HG03159 (cell line): ENCODE data around the gene HSD17B11.
"Not testable (repeated sequence)": the region's sequence is repeated elsewhere in the genome, so short reads cannot be mapped to it uniquely, and the experiment has no call there.

Experiments used
- ATAC-seq: cut with Tn5 transposase; IDR thresholded peaks from one replicate; pipeline ENCODE4 v1.9.1; 2021; ENCODE audit warnings: mild to moderate bottlenecking, moderate library complexity; ENCODE audit not compliant: unreplicated experiment

The HSD17B11 gene, protein sequence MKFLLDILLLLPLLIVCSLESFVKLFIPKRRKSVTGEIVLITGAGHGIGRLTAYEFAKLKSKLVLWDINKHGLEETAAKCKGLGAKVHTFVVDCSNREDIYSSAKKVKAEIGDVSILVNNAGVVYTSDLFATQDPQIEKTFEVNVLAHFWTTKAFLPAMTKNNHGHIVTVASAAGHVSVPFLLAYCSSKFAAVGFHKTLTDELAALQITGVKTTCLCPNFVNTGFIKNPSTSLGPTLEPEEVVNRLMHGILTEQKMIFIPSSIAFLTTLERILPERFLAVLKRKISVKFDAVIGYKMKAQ

DNA sequence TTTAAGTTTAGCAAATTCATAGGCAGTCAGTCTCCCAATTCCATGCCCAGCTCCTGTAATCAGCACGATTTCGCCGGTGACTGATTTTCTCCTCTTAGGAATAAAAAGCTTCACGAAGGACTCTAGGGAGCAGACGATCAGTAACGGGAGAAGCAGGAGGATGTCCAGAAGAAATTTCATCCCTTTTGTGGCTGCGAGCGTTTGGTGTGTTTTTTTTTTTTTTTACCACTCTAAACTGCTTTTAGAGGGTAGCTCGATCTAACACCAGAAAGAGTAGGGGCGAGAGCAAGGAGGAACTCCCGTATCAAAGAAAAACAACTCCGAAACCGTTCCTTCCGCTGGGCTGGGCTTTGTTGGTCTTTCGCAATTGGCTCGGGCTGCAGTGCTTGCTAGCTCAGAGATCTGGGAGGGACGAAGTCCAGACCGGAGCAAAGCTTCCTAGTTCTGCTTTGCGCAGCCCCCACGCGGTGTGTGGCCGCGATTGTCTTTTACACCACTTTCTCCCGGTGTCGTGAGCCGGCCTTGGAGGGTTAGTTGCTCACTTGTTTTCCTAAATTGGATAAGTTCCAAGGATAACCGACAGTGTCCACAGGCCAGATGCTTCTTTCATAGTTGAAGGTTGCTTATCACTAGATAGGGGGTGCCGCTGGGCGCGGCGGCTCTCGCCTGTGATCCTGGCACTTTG lies at the start of gene HSD17B11:
HSD17B11 (minus strand) TSS at position 298 of the 685 bp plus-strand sequence; CDS start at position 180, 118 bp downstream.
- ATAC-seq, result peak; percentile 99

DNA sequence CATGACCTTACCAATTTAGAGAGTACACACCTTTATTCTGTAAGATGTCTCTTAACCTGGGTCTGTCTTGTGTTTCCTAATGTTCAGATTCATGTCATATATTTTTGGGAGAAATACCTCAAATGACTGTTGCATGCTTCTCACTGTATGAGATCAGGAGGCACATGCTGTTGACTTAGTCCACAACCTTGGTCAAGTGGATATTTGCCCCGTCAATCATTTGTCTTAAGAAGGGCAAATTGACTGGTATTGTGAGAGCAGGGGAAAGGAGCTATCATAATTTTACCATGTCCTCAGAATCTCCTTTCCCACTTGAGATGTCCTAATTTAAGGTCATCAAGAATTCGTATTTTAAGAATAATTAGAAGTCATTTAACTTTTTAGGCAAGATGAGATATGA lies 42.4 kb upstream of the HSD17B11 start:
- ATAC-seq, result no peak

DNA sequence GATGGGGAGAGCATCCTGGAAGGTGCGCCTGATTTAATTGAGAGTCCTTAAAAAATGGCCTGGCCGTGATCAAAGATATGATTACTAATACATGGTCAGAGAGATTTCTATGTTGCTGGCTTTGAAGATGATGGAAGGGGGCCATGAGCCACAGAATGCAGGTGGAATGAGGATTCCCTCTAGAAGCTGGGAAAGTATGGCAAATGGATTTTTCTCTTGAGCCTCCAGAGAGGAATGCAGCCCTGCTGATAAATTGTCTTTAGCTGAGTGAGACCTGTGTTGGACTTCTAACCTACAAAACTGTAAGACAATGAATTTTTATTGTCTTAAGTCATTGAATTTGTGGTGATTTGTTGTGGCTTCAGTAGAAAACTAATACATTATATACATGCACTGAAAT lies 39.0 kb upstream of the HSD17B11 start:
- no peak for ATAC-seq

DNA sequence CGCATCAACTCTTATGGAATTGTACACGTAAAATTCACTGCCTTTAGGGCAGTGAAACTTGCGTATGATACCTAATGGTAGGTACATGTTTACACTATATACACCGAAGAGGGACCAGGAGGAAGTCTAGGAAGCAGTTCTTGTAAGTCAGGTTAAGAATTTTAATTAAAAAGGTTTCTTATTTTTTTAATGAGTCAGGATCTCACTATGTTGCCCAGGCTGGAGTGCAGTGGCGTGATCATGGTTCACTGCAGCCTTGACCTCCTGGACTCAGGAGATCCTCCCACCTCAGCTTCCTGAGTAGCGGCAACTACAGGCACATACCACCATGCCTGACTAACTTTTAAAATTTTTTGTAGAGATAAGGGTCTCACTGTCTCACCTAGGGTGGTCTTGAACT lies 38.0 kb upstream of the HSD17B11 start:
- no peak for ATAC-seq

DNA sequence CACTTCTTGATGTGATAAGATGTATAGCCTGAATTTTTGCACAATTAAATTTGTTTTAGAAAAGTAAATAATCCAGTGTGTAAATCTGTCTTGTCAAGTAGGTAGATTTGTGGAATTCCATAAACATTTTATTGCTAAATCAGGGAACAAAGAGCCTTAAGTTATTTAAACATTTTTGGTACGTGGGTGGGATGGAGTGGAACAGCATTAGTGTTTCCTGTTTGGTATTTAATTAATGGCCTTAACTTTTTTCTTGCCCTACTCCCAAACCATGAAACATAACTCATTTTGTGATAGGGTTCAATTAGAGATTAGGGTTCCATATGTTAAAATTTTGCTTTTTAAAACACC lies 36.5 kb upstream of the HSD17B11 start:
- no peak for ATAC-seq

DNA sequence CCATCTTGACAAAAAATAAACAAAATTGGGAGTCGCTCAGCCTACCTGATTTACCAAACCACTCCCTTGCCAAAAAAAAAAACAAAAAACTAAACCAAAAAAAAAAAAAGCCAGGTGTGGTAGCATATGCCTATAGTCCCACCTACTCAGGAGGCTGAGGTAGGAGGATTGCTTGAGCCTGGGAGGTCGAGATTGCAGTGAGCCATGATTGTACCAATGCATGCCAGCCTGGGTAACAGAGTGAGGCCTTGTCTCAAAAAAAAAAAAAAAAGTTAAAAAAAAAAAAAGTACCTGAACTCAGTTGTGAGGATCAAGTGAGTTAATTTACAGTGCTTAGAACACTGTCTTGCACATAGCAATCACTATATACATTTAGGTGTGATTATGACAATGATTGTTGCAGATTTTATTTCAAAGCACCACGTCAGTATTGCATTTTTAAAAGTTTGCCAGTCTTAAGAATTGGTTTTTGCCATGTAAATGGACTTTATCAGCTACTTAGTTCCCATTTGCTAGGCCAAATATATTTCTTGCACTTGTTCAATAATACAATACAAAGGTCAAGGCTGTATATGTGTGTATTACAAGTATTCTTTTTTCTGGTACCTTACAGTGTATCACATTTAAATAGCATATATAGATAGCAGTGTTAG lies 36.0 kb upstream of the HSD17B11 start:
- ATAC-seq, result no peak

DNA sequence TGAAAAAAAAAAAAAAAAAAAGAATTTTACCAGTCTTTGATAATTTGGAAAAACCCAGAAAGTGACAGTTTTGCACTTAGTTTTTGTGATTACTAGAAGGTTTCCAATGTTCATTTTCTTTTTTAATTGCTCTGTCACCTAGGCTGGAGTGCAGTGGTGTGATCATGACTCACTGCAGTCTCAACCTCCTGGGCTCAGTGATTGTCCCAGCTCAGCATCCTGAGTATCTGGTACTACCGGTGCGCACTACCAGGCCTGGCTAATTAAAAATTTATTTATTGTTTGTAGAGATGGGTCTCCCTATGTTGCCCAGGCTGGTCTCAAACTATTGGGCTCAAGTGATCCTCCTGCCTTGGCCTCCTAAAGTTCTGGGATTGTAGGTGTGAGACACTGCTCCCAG lies 34.7 kb upstream of the HSD17B11 start:
- no peak for ATAC-seq

DNA sequence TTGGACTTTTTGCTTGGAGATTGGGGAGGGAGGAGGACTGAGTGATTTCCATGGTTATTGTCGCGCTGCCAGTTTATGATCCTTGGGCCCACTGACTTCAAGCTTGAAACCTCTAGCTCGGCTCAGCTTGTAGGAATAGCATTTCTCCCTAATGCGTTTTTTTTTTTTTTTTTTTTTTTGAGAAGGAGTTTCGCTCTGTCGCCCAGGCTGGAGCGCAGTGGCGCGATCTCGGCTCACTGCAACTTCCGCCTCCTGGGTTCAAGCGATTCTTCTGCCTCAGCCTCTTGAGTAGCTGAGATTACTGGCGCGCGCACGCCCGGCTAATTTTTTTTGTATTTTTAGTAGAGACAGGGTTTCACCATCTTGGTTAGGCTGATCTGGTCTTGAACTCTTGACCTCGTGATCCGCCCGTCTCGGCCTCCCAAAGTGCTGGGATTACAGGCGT lies 33.1 kb upstream of the HSD17B11 start:
- not testable (repeated sequence) for ATAC-seq

DNA sequence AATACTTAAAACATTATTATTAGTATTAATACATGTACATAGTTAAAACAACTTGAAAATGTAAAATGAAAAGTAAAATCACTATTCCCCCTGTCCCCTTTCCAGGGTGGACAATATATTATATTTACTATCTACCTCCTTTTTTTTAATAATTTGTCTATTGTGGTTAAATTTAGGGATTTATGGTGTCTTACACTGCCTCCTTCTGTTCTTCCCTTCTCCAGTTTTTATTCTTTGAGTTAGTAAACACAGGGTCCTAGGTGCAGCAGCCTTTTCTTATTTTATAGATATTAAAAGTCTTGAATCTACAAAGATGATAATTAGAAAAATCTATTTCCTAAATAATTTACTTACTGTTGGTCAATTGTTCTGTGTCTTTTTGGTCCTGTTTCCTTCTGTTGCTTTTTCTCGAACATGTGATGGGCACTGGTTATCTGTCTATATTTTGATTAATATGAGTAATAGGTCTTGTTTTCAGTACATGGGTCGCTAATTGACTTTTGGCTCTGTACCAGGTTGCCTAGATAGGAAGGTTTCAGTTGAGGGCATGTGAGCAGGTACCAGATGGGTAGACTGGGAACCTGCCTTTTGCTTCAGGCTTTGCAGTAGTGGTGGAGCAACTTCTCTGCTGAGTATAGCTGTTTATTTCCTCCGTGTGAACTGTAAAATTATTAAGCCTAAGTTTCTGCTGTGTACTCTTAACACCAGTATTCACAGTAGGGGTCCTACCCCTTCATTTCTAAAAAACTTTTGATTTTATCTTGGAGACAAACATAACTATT lies 32.5 kb upstream of the HSD17B11 start:
- ATAC-seq, result no peak

DNA sequence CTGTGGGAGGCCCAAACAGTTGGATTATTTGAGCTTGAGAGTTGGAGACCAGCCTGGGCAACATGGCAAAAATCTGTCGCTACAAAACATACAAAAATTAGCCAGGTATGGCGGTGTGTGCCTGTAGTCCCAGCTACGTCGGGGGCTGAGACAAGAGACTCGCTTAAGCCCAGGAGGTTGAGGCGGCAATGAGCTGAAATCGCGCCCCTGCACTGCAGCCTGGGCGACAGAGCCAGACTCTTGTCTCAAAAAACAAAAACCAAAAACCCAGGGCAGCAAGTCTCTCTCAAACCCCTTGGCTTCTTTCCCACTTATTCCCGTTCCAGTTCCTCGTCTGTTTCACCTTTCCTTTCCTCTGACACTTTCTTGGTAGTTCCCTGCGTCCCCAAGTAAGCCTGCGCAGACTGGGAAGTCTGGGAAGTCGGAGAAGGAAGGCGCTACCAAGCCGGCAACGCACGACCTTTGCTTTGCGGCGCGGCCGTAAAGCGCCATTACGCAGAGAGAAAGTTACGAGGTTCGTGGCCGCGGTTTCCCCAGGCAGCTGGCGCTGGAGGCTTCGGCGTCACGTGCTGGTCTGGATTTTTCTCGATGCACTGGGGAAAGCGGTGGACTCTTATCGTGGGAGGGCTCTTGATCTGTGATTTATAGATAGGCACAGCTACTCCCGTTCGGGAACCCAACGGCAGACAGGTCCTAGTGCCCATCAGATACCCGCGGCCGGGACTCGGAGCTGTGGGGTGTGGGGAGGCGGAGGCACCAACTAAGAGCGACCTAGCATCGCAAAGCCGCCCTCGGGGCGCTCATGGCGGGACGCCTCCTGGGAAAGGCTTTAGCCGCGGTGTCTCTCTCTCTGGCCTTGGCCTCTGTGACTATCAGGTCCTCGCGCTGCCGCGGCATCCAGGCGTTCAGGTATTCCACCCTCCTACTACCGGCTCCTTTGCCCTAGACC lies 31.4 kb upstream of the HSD17B11 start, which contains the start of gene NUDT9:
NUDT9 (plus strand) TSS at position 470 of the 949 bp plus-strand sequence; CDS start at position 803, 333 bp downstream.
- peak; percentile 94 for ATAC-seq

DNA sequence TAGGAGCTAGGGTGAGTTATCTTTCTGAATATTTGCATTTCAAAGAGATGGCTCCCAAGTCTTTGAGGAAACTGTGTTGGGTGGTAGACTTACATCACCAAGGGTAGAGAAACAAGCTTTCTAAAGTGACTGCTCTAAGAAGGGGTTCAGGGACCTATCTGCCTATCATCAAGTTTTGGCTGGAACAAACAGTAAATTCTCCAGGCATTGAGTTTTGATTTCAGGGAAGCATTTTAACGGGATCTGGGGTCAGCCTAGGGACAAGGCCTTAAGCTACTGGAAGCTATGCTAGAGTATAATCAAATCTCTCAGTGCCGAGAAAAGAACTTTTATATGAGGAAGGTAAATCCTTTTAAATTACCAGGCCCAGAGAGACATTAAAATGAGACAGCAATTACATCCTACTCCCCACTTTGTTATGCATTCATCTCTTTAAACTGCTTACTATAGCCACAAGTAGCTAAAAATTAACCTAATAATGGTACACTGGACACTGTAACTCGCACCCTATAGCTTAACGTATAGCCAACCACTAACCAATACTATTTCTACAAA lies 29.4 kb upstream of the HSD17B11 start:
- ATAC-seq, result no peak

DNA sequence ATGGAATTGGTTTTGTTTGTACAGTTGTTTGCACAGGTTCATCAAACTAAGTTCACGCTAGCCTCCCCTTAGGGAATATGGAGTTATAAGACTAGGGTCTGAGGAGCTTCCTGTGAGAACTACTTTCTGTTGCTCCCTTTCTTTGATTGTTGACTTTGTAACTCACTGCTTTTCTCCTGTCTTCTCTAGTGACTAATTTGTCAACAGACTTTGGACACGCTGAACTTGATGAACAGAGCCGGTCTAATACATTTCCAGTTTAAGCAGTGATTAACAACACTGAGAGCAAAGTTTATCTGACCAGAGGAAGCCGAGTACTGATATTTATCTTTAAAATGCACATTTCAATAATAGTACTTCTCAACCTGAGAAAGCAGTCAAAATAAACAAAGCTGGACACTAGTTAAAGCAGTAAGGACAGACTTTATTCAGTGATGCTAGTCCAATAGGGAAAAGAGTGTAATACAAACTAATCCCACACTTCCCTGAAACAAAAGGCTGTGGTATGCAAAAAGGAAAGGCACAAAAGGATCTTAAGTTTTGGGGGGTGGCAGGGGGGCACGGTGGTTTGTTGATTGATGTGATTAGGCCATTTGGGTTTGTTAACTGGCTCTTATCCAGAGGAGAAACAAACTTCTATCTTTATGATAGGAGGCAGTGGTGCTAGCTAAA lies 28.7 kb upstream of the HSD17B11 start:
- ATAC-seq, result no peak

DNA sequence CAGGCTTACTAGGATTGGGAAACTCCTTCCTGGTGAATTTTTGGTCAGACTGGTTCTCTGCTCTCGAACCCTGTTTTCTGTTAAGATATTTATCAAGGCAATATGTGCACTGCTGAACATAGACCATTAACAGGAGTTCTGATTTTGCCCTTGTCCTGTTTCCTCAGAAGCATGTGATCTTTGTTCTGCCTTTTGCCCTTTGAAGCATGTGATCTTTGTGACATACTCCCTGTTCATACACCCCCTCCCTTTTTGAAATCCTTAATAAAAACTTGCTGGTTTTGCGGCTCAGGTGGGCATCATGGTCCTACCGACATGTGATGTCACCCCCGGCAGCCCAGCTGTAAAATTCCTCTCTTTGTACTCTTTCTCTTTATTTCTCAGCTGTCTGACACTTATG lies 27.4 kb upstream of the HSD17B11 start:
- ATAC-seq, result not testable (repeated sequence)

DNA sequence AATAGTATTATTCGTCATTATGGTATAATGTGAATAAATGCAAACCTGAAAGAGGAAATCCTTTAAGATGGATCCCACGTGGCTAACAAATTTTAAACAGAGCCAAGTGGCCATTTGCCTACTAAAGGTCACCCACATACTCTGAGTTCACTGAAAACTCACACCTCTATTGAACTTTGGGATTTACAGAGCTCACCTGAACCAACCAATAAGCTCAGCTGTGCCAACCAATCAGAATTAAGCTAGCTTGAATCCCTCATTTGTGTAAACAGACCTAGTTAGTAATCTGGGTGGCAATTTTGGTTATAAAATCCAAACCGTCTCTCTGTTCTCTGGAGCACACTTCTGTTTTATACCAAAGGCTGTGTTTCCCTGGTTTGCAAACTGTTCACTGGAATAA lies 26.0 kb upstream of the HSD17B11 start:
- ATAC-seq, result no peak

DNA sequence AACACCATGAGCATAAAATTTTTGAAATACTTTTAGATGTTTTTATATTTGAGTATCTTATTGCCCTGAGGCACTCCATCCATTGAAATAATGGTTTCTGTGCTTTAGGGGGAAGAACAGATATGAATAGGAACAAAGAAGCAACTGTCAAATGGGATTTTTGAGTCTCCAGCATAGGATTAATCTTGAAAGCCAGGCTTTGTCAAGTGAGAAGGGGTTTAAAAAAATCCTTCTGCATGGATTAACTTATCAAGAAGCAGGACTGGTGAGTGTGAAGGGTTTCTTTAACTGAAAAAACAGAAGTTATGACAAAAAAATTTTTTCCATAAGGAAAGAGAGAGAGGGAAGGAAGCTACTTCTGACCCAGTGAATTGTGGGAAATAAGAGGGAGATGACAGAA lies 23.8 kb upstream of the HSD17B11 start:
- ATAC-seq, result no peak

DNA sequence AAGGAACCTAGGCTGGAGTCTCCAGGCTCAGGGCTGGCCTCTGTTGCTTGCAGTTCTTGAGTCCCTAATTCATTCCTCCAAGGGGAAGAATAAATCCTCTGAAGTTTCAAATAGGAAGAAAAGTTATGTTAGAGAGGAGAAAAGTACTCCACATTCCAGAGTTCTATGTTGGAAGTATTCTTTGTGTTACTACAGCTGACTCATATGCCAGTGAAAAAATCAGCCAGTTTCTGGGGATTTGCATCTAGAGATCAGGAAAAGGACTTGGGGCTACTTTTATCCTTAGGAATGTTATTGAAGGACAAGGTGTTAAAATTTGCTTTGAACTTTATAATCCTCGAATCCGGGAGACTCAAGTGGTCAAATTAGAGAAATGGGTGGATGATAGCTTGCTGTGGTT lies 19.7 kb upstream of the HSD17B11 start:
- no peak for ATAC-seq

DNA sequence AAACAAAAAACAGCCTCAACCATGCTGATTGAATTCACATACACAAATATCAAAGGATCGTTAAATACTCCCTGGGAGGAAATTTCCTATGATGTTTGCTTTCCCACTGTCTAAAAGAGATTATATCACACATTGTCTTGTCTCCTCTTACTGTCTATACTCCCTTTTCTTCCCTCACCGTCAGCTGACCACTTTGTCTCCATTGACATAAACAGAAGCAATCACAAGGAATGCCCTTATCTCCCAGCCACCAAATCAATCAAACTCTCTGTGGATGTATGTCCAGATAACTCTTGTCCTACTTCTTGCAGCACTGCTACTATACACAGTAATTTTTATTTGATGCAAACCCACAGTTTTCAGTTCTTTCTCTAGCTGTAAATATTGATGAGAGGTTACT lies 19.2 kb upstream of the HSD17B11 start:
- ATAC-seq, result no peak

DNA sequence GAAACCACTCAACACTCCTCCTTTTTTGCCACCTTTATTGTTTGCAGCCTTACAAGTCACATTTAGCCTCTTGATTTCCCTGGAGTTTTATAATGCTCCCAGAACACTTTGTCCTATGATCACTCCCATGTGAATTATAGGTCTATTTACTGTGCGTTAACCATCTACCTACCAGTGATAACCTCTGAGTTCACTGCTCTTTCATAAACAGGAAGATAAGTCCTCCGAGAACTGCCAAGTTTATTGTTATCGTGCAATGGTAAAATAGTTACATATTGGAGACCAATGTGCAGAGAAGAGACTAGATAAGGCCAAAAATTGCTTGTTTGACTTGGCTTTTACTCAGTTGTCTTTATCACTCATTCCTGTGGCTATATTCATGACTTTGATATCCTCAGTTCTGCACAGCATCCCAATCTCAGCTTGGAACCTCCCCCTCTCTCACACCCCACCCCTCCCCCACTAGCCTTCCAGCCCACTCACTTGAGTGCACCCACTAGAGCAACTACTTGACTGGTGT lies 18.5 kb upstream of the HSD17B11 start:
- ATAC-seq, result no peak

DNA sequence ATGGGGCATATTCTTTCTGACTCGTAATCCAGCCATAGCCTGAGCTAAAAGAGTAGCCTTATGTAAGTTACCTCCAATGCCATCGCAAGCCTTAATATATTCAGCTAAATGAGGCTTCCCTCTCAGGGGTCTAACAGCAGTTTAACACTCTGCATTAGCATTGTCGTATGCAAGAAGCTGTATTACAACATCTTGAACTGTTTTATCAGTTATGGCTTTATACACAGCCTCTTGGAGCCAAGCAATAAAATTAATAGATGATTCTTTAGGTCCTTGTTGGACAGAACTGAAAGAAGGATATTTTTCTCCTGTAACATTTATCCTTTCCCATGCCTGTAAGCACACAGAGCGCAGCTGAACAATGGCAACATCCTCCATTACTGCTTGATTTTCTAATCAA lies 15.9 kb upstream of the HSD17B11 start:
- ATAC-seq, result not testable (repeated sequence)
